DND-41 (cell line): ENCODE measurements around the gene VIPR1.

Experiments used
- ATAC-seq: fragments of 200-7000 bp; cut with Tn5 transposase; 3 replicates; pipeline ENCODE4 v1.9.1; 2021; ENCODE audit warnings: low read depth; ENCODE audit not compliant: insufficient read depth
- DNase-seq: peaks from one replicate; pipeline ENCODE4 v3.0.0-alpha.2; 2020
- H2AFZ ChIP-seq: 2 replicates; pipeline ENCODE4 v1.6.0; 2012; ENCODE audit warnings: low read depth, low read length
- H3K27ac ChIP-seq: 2 replicates; pipeline ENCODE4 v1.5.1; 2012; ENCODE audit warnings: low read length, inconsistent platforms
- H3K27me3 ChIP-seq: fragments of 200-600 bp; sonication (generic); 2 replicates; pipeline ENCODE4 v1.6.0; 2012; ENCODE audit warnings: low read length, mild to moderate bottlenecking, inconsistent platforms; ENCODE audit not compliant: insufficient read depth, poor library complexity
- H3K36me3 ChIP-seq: 2 replicates; pipeline ENCODE4 v1.5.1; 2012; ENCODE audit warnings: low read length, inconsistent platforms; ENCODE audit not compliant: insufficient read depth
- H3K4me1 ChIP-seq: 2 replicates; pipeline ENCODE4 v1.5.1; 2012; ENCODE audit warnings: mild to moderate bottlenecking, low read length; ENCODE audit not compliant: insufficient read depth
- H3K4me2 ChIP-seq: 2 replicates; pipeline ENCODE4 v1.6.0; 2012; ENCODE audit warnings: mild to moderate bottlenecking, moderate library complexity, low read length, inconsistent platforms; ENCODE audit not compliant: insufficient read depth
- H3K4me3 ChIP-seq, 2 experiments: fragments of 200-600 bp in 1 of 2; shearing (Covaris generic) in 1 of 2; 2 replicates each; pipeline ENCODE4 v1.5.1; 2012 to 2016; ENCODE audit warnings: inconsistent platforms in 2 of 2, low read length in 2 of 2, mild to moderate bottlenecking in 2 of 2, low read depth in 1 of 2, moderate library complexity in 1 of 2
- H3K79me2 ChIP-seq: 2 replicates; pipeline ENCODE4 v1.6.0; 2012; ENCODE audit warnings: low read length, inconsistent platforms; ENCODE audit not compliant: insufficient read depth
- H3K9ac ChIP-seq: 2 replicates; pipeline ENCODE4 v1.6.0; 2012; ENCODE audit warnings: low read depth, mild to moderate bottlenecking, inconsistent platforms, low read length, moderate library complexity
- H3K9me3 ChIP-seq: 2 replicates; pipeline ENCODE4 v1.5.1; 2012; ENCODE audit warnings: low read length, moderate library complexity, mild to moderate bottlenecking, inconsistent platforms; ENCODE audit not compliant: insufficient read depth, severe bottlenecking
- H4K20me1 ChIP-seq: 2 replicates; pipeline ENCODE4 v1.6.0; 2012; ENCODE audit warnings: low read length; ENCODE audit not compliant: insufficient read depth
- EZH2 ChIP-seq: IDR thresholded peaks from 3 replicates; pipeline ENCODE4 v1.6.1; 2012; ENCODE audit warnings: borderline replicate concordance, low read depth, mild to moderate bottlenecking, moderate library complexity, low read length, inconsistent platforms; ENCODE audit not compliant: severe bottlenecking
- TF ChIP-seq, protein P1 (sequence below): IDR thresholded peaks from 2 replicates; pipeline ENCODE4 v1.5.1; 2012; ENCODE audit warnings: borderline replicate concordance, low read length, moderate library complexity, mild to moderate bottlenecking; ENCODE audit not compliant: poor library complexity, severe bottlenecking; ENCODE audit errors: extremely low read depth

VIPR1 gene

DNA sequence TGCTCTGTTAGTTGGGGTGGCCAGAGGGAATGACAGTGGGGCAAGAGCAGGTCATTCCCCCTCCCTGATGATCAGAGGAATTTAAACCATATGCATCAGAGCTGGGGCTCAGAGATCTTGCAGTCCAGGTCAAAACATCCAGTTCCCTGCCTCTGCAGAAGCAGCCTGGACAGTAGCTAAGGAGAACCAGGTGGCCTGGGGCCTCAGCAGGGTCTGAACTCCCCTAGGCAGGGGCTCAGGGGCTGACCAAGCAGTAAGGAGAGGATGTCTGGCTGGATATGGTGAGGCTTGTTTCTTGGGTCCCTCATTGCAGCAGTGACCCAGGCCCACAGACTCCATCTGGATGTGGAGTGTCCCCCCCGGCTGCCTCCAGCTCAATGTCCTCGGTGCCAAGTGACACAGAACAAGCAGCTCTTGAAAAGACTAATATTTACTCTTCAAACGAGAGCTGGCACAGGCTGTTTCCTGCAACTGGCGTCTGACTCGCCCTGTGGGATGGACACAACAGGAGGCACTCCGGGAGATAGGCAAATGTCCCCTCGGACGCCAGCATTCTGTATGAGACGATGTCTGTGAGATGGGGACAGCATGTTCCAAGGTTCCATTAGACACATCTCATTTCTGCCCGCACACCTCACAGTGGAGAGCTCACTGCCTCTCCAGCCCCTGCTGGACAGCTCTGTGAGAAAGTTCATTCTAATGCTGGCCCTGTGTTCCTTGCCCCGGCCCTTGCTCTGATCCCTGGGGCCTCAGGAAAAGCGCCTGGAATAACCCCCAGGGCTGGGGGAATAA is 42.2 kb downstream of the VIPR1 start:
- Histone ChIP-seq H3K36me3 (peaks cover 6% of the 10 kb centered on the region; the same call in 1 of the 2 replicates), H3K4me2 (no peak overlapping the region), H3K79me2 (no peaks in the 10 kb centered on the region), H3K27ac (no peak overlapping the region), H3K4me1 (no peaks in the 10 kb centered on the region), H4K20me1 (peaks cover 3% of the 10 kb centered on the region; the same call in 1 of the 2 replicates), H3K4me3 (no peak overlapping the region), H3K27me3 (no peaks in the 10 kb centered on the region), H3K9me3 (no peaks in the 10 kb centered on the region), H2AFZ (no peak overlapping the region), H3K9ac (no peak overlapping the region)
- no peak for ATAC-seq
- DNase-seq, result no peak
- TF ChIP-seq EZH2, result no peak
- TF ChIP-seq, protein P1, sequence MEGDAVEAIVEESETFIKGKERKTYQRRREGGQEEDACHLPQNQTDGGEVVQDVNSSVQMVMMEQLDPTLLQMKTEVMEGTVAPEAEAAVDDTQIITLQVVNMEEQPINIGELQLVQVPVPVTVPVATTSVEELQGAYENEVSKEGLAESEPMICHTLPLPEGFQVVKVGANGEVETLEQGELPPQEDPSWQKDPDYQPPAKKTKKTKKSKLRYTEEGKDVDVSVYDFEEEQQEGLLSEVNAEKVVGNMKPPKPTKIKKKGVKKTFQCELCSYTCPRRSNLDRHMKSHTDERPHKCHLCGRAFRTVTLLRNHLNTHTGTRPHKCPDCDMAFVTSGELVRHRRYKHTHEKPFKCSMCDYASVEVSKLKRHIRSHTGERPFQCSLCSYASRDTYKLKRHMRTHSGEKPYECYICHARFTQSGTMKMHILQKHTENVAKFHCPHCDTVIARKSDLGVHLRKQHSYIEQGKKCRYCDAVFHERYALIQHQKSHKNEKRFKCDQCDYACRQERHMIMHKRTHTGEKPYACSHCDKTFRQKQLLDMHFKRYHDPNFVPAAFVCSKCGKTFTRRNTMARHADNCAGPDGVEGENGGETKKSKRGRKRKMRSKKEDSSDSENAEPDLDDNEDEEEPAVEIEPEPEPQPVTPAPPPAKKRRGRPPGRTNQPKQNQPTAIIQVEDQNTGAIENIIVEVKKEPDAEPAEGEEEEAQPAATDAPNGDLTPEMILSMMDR, result no peak

GRCh38 chr3:42545284-42545900 is 42.9 kb downstream of the VIPR1 start:
- Histone ChIP-seq H3K79me2 (no peaks in the 10 kb centered on the region), H3K4me1 (no peaks in the 10 kb centered on the region), H3K9ac (no peak overlapping the region), H3K9me3 (no peaks in the 10 kb centered on the region), H3K36me3 (peaks cover 13% of the 10 kb centered on the region; the same call in 1 of the 2 replicates), H4K20me1 (peaks cover under 1% of the 10 kb centered on the region; the same call in 1 of the 2 replicates), H3K4me2 (no peak overlapping the region), H3K27ac (no peak overlapping the region), H3K27me3 (no peaks in the 10 kb centered on the region), H2AFZ (no peak overlapping the region), H3K4me3 (no peak overlapping the region)
- ATAC-seq (no peak), DNase-seq (no peak)
- no peak for TF ChIP-seq EZH2
- TF ChIP-seq, protein P1, result no peak

- H3K4me2 ChIP-seq, result no peak overlapping the region
- no peak overlapping the region for H3K4me3 ChIP-seq
- ATAC-seq, result no peak
- no peak overlapping the region for H3K9ac ChIP-seq
- TF ChIP-seq EZH2, result no peak
- TF ChIP-seq, protein P1, result no peak
- H3K27me3 ChIP-seq, result no peaks in the 10 kb centered on the region
- no peaks in the 10 kb centered on the region for H4K20me1 ChIP-seq
- H3K9me3 ChIP-seq, result no peaks in the 10 kb centered on the region
- DNase-seq, result no peak
- peaks cover 22% of the 10 kb centered on the region for H3K36me3 ChIP-seq
- H3K27ac ChIP-seq, result no peak overlapping the region
- no peak overlapping the region for H2AFZ ChIP-seq
- H3K79me2 ChIP-seq, result no peaks in the 10 kb centered on the region
- H3K4me1 ChIP-seq, result no peaks in the 10 kb centered on the region
Observed at GRCh38 chr3:42546691-42547213, 44.3 kb downstream of the VIPR1 start.
